Right hindlimb (tissue), 1 donor: ENCODE data around the gene PMM1.
"Not testable (repeated sequence)": the region's sequence is repeated elsewhere in the genome, so short reads cannot be mapped to it uniquely, and the experiment has no call there.

ENCODE experiments used
- DNase-seq: peaks from one replicate; pipeline ENCODE4 v3.0.0-alpha.2; 2018

Gene PMM1

DNA sequence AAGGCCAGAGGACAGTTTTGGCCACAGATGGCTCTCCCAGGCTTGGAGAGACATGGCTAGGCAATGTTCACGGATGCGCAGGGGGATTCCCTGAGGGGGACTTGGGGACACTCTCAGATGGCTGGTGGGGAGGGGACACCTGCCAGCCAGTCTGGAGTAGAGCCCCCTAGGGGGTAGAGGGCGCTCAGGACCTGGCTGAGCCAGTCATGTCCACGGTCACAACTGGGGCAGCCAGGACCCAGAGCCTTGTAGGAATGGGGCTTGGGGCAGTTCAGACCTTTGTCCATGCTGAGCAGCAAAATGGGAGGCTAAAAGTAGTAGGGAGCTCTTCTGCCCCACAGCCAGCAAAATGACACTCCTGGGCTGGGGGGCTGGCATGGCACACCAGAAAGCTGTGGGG, 27.2 kb downstream of the PMM1 start:
- no peak for DNase-seq

DNA sequence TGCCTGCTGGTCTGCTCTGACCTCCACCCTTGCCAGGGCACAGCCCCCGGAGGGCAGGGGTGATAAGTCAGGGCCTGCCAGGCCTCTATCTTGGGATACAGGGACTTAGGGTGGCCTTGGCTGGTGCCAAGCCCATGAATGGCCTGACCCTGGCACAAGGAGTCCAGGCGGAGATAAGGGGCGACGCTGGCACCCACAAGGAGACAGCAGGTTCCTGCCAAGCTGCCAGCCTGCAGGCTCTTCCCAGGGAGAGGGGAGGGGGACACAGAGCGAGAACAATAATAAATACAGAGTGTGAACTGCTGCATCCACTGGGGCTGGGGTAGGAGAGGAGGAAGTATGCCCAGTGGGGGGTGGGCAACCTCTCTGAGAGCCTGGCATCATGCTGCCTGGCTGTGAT, 27.9 kb downstream of the PMM1 start:
- no peak for DNase-seq

DNA sequence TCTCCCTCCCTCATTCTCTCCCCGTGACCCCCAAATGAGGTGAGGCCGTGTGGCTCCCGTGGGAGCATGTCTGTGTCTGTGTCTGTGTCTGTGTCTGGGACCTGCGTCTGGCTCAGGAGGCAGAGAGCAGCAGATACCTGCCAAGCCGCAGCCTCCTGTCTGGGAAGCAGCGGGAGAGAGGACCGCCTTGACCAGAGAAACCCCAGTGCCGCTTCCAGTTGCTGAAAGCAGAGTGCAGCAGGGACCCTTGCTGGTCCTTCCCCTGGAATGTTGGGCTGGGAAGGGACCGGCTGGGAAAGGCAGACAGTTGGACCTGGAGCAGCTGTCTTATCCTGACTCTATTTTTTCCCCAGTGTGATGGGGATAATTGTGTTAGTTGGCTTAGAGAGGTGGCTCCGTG, 28.3 kb downstream of the PMM1 start:
- peak; percentile 53 for DNase-seq

DNA sequence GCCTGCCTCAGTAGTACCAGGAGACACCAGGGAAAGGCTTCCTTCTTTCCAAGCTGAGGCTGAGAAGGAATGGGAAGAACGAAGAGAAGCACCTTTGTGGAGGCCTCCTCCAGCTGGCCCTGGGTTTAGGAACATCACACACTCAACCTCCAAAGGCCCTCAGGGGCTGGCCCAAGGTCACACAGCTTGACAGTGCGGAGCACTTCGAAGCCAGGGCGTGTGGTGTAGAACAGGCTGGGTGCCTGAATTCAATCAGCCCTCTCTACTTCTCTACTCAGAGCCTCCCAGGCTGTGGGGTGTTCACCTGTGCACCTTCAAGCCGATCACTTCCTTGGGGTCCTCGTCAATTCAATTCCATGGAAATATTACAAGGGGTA, 29.6 kb downstream of the PMM1 start:
- DNase-seq: no peak

DNA sequence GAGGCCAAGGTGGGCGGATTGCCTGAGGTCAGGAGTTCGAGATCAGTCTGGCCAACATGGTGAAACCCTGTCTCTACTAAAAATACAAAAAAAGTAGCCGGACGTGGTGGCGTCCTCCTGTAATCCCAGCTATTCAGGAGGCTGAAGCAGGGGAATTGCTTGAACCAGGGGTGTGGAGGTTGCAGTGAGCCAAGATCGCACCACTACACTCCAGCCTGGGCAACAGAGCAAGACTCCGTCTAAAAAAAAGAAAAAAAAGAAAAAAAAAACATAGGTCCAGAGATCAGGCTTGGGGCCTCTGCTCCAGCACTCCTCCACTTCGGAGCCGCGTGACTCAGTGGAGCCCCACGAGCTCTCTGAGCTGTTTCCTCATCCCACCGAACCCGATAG, 31.4 kb downstream of the PMM1 start:
- not testable (repeated sequence) for DNase-seq

DNA sequence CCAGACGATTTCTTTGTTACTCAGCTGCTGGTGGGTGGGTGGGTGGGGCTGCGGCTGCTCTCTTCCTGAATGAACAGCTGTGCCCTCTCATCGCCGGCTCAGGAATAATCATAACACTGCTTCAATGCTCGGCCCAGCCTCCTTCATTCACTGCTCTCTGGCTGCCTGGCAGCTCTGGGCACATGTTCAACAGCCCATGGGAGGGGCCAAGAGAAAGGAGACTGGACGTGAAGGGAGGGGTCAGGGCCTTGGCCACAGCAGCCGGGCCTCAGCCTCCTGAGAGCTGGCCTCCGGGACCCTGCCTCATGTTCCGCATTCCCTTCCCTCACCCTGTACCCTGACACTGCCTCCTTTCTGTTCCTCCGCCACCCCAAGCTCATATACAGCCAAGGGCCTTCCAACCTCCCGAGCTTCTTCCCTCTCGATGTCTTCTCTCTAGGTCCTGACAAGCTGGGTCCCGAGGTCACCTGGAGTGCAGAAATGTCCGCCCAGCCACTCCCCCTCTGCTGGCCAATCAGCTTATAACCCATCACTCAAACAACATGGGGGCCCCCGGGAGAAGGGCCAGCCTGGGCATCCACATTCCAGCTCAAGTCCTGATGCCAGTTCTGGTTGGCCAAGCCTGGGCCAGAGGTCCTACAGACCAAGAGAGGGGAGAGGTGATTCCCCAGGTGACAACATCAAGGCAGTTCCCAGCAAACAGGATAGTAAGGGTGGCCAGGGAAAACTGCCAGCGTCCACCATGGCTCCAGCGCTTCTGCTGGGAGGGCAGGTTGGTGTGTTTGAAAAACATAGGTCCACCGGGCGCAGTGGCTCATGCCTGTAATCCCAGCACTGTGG, 32.0 kb downstream of the PMM1 start:
- DNase-seq: peak; percentile 89

DNA sequence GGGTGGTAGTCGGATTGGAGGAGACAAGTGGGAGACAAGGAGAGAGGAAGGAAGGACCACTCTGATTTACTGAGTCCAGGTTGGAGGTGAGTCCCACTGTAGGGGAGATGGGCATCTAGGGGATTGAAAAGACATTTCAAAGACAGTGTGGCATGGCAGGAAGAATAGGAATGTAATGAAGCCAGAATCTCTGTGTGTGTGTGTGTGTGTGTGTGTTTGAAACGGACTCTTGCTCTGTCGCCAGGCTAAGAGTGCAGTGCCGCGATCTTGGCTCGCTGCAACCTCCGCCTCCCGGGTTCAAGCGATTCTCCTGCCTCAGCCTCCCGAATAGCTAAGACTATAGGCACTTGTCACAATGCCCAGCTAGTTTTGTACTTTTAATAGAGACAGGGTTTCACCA, 33.1 kb downstream of the PMM1 start:
- no peak for DNase-seq

DNA sequence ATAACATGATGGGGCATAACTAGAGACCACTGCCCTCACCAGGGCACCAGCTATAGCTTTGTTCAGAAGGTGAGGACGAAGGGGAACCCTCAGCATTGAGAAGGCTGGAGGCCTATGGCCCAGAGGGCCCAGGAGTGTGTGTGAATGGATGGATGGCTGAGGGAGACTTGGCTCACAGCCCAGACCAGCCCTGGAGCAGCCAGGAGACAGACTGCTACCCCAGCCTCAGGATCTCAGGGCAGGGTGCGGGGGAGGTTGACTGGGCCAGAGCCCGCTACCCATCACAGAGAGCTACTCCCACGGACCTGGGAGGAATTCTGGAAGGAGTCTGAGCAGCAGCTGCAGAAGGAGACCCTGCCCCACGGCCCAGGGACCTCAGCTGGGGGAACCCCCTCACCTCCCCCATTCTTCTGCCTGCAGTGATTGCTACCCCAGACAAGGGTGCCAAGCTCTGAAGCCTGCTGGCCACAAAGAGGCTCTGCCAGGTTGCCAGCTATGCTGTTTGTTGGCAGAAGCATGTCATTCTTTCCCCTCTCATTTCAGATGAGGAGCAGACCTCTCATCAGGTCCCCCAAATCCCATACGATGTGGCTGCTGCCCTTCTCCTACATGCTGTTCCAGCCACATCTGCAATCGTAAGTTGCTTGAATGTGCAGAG, 34.2 kb downstream of the PMM1 start:
- no peak for DNase-seq

DNA sequence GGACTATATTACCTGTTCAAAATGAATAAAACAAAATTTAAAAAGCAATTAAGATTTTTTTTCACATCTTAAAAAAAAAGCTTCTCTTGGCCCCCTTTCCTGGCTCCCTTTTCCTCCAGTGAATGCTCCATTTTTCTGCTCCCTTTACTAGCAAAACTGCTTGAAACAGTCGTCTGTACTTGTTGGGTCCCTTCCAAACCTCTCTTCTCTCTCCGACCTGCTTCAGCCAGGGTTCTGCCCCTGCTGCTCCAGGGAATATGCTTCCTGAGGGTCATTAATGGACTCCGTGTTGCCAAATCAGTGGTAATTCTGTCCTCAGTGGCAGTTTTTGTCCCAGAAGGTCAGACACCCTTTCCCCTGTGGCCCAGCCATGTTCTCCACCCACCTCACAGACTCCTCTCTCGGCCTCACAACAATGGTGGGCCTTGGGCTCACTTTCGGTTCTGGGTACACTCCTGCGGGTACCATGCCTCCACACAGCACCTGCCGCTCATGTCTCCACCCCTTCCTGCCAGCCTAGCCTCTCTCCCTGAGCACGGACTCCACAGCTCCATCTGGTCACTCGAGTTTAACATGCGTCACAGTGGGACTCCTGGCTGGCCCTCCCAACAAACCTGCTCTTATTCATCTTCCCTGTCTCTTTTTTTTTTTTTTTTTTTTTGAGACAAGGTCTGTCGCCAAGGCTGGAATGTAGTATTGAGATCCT, 37.6 kb downstream of the PMM1 start:
- DNase-seq: no peak

DNA sequence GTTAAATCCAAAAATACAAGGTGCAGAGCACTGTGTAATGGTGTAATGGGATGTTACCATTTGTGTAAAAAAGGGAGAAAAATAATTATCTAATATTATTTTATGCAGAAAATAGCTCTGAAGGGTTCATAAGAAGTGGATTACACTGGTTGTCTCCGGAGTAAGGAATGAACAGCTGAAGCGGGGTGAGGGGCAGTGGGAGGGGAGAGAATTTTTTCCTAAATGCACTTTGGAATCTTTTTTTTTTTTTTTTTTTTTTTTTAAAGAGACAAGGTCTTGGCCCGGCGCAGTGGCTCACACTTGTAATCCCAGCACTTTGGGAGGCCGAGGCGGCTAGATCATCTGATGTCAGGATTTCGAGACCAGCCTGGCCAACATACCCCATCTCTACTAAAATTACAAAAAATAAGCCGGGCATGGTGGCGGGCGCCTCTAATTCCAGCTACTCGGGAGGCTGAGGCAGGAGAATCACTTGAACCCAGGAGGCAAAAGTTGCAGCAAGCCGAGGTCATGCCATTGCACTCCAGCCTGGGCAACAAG, 38.6 kb downstream of the PMM1 start:
- DNase-seq: no peak

DNA sequence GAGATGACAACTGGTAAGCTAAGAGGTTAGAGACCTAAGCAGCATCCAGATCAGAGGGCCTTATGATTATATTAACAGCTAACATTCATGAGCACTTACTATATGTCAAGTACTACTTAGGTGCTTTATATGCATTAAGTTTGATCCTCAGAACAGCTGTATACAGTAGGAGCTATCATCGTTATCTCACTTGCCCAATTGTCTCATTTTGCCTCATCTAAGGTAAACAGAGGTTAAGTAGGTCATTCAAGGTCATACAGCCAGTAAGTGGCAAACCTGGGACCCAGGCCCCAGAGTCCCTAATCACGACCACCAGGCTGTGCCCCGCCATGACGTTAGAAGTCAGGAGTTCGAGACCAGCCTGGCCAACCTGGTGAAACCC, 40.8 kb downstream of the PMM1 start:
- DNase-seq: no peak

DNA sequence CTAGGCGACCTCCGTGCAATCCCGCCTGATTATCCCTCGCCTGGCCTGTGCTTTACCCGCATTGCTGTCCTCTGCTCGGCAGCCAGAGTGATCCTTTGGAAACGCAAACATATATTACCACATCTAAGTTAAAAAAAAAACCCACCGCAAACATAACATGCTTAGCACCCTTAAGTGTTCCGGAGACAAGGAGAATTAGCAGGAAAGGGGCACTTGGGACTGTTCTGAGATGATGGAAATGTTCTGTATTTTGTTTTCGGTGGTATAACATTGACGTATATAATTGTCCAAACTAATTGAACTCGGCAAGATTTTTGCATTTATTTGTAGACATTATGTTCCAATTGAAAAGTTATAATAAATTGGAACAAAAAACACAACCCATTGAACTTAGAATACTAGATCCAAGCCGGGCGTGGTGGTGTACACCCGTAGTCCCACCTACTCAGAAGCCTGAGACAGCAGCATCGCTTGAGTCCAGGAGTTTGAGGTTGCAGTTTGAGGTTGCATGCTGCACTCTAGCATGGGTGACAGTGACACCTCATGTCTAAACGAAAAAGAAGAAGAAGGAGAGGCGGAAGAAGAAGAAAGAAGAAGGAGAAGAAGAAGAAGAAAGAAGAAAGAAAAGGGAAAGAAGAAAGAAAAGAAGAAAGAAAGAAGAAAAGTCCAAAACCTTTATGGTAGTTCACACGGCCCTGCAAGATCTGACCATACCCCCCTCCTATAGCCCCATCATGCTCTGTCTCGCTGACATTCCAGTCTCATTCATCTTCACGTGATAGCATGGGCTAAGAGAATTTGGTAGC, 44.8 kb downstream of the PMM1 start:
- DNase-seq: no peak

DNA sequence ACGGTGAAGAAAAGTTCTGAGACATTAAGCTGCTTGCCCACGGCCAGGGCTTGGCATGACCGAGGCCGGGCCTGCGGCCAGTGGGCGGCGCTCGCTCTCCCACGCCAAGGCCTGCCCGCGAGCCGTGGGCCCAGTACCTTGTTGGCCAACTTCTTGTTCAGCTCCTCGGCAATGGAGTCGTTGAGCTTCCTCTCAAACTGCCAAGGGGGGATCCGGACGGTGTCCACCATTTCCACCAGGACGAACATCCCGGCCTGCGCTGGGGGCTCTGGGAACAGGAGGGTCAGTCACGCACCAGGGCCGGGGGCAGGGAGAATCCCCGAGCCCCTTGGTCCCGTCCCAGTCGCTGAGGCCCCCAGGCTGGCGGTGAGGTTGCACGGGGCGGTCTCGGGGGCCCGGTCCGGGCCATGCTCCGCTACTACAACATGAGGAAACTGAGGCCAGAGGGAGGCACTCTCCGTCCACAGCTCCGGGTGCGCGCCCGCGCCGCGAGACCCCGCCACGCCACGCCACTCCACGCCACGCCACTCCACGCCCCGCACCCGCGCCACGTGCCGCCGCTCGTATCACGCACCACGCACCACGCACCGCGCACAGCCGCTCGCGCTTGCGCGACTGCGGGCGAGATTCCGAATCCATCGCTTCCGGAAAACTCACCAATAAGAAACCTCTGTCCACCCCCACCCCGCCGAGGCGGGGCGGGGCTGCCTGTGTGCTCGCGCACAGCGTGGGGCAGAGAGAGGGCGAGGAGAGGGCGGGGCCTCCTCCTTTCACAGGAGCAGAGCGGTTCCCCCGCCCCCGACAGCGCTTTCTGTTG, 45.6 kb downstream of the PMM1 start, which contains the start of gene POLR3H:
Gene POLR3H (minus strand): TSS at position 617 of the 817 bp plus-strand sequence. CDS start 369 bp downstream, at position 248.
- DNase-seq: peak; percentile 99

DNA sequence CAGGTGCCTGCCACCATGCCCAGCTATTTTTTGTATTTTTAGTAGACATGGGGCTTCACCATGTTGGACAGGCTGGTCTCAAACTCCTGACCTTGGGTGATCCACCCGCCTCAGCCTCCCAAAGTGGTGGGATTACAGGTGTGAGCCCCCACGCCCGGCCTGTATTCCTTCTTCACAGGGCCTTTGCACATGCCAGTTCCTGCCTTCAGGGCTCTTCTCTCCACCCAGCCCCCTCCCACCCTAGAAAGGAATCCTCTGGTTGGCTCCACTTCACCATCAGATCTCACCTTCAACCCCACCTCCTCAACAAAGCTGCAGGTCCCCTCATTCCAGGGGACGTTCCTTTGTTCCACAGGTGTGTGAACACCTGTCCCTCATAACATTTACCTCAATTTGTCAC, 47.4 kb downstream of the PMM1 start:
- DNase-seq: no peak

DNA sequence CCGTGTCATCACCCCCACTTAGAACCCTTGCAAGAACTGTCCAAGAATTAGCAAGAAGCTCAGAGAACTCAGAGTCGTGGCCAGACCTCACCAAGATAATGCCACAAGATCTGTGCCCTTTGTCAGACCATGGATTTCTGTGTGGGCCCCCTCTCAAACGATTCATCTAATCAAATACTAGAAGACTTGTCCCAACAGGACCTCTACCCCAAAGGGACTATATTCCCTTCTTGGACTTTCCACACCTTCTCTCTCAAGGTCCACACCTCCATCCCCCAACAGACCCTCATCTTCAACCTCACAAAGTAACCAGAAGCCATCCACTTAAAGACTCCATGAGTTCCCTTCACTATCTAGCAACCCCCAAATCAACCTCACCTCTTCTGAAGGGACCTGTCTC, 48.2 kb downstream of the PMM1 start:
- DNase-seq: no peak

DNA sequence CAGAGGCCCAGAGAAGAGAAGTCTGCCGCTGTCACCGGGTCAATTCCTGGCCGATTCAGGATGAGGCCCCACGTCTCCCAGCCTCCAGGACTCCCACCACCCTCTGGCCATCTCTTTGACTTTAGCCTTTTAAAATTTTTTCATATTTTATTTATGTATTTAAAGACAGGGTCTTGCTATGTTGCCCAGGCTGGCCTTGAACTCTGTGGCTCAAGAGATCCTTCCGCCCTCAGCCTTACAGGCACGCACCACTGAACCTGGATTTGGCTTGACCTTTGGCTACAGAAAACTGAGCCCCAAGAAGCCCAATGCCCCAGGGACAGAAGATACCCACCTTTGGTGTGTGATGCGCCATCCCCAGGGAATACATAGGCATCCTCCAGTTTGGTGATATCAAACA, 49.3 kb downstream of the PMM1 start:
- no peak for DNase-seq

DNA sequence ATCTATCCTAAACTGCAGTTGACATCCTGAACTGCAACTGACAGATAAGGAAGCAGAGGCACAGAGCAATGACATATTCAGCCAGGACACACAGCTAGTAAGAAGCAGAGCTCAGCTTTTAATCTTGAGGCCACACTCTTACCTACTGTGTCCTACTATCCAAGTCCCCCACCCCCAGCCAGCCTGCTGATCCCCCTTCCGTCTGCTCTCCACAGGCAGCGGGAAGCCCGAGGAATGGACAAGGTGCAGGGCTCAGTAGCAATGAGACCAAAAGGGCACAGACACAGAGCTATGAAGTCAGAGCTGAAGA, 49.7 kb downstream of the PMM1 start:
- DNase-seq: no peak

DNA sequence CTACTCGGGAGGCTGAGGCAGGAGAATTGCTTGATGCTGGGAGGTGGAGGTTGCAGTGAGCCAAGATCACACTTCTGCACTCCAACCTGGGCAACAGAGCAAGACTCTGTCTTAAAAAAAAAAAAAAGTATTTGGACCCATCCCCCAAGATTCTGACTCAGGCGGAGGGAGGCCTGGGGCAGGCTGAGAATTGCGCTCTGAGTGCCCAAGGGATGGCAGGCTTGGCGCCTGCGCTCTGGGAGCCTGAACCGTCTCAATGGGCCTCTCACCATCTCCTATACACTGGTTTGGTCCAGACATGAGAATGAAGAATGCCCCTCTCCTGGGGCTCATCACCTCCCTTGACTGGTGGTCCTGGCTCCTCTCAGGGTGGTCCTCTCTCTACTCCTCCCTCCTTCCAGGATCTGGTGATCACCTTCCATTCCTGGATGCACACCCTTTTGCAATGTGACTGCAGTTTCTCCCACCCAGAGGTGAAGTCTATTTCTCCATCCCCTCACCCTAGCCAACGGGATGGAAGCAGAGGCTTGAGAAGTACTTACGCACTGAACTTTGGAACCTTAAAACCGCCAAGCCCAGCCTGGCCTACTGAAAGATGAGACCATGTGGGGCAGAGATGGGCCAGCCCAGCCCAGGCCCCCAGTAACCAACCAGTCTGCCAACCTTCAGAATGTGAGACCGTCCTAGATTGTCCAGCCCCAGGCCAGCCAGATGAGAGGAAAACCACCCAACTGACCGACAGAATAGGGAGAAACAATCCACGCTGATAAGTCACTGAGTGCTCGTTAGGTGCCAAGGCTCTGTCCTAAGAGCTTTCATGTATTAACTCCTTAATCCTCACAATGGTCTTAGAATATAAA, 50.3 kb downstream of the PMM1 start:
- DNase-seq: no peak

DNA sequence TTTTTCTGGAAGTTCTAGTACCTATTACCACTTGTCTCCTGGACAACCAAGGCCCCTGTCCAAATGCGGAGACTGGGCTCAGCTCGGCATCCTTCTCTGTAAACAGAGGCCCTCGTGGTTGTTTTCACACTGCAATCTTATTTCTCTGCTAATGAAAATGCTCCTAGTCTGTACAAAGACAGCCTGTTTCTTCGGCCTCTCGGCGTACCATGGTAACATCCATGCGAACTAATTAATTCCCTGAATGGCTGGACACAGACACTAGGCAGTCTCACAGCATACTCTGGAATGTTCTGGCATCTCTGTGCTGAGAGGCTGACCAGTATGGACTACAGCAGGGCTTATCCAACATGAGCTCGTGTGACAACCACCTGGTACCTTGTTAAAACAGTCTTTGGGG, 51.1 kb downstream of the PMM1 start:
- DNase-seq: no peak

DNA sequence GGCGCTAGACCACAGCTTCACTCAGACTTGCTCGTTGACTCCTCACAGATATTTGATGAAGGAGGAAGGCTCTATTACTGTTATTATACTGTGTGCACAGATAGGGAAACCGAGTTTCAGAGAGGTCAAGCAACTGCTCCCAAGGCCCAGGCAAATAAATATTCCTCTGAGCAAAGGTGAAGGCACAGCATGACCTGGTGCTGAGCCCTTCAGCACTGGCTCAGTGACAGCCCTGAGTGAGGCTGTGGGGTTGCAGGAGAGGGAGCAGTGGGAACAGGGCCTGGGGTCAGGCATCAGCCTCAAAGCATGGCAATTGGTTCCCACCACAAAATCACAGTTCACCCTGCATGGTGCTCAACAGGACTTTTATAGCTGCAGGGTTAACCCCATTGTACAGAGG, 52.4 kb downstream of the PMM1 start:
- no peak for DNase-seq

DNA sequence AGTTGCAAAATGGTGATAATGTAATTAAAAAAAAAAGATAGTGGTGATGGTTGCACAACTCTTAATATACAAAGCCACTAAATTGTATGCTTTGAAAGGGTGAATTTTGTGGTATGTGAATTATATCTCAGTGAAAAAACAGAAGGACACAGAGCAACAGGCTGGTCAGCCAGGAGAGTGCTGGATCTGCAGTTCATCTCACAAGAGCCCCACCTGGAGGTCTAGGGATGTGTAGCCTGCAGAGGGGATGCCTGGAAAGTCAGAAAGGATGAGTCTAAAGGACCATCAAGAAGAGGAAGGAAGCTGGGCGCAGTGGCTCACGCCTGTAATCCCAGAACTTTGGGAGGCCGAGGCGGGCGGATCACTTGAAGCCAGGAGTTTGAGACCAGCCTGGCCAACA, 54.4 kb downstream of the PMM1 start:
- DNase-seq: no peak
